Liver (tissue), 9 donors: ENCODE results near the gene DNAI2. TPM values are rescaled to one million over a fixed set of nuclear protein-coding genes. Genes with fewer than 3 reads are reported as not detected.

ENCODE experiments used
- DNase-seq: peaks from one replicate; pipeline ENCODE4 v3.0.0-alpha.2; 2017; ENCODE audit warnings: low spot score
- H3K27ac ChIP-seq, 2 donors: one replicate each; pipeline ENCODE4 v1.7.0; 2013; ENCODE audit warnings: inconsistent platforms in 2 of 2, low read length in 2 of 2, control low read depth in 1 of 2, low read depth in 1 of 2, mild to moderate bottlenecking in 1 of 2
- H3K27me3 ChIP-seq, 4 donors: one replicate each; pipeline versions ENCODE4 v1.6.1 to v1.7.0; 2013; ENCODE audit warnings: low read length in 3 of 4, inconsistent platforms in 1 of 4, mild to moderate bottlenecking in 1 of 4, moderate library complexity in 1 of 4; ENCODE audit not compliant: control insufficient read depth in 4 of 4, insufficient read depth in 4 of 4
- H3K36me3 ChIP-seq, 4 donors: one replicate each; pipeline versions ENCODE4 v1.6.1 to v1.7.0; 2013; ENCODE audit warnings: low read length in 3 of 4, mild to moderate bottlenecking in 3 of 4, low read depth in 1 of 4, moderate library complexity in 1 of 4; ENCODE audit not compliant: control insufficient read depth in 4 of 4, insufficient read depth in 3 of 4
- H3K4me1 ChIP-seq, 4 donors: one replicate each; pipeline versions ENCODE4 v1.6.1 to v1.7.0; 2013; ENCODE audit warnings: low read length in 3 of 4, mild to moderate bottlenecking in 3 of 4, moderate library complexity in 1 of 4; ENCODE audit not compliant: control insufficient read depth in 4 of 4, insufficient read depth in 4 of 4
- H3K4me3 ChIP-seq, 3 donors: one replicate each; pipeline versions ENCODE4 v1.6.1 to v1.7.0; 2013; ENCODE audit warnings: low read length in 3 of 3, control low read depth in 1 of 3, low read depth in 1 of 3, mild to moderate bottlenecking in 1 of 3
- H3K9ac ChIP-seq, 2 donors: one replicate each; pipeline ENCODE4 v1.7.0; 2013; ENCODE audit warnings: low read length in 2 of 2, mild to moderate bottlenecking in 2 of 2, moderate library complexity in 2 of 2, control low read depth in 1 of 2, low read depth in 1 of 2
- H3K9me3 ChIP-seq, 4 donors: one replicate each; pipeline versions ENCODE4 v1.6.1 to v1.7.0; 2013; ENCODE audit warnings: low read length in 3 of 4; ENCODE audit not compliant: control insufficient read depth in 4 of 4
- FOXA1 ChIP-seq: IDR thresholded peaks from 2 replicates; pipeline ENCODE4 v1.6.1; 2016; ENCODE audit warnings: antibody characterized with exemption
- FOXA2 ChIP-seq: IDR thresholded peaks from 2 replicates; pipeline ENCODE4 v1.6.1; 2016; ENCODE audit warnings: antibody characterized with exemption
- GABPA ChIP-seq, 2 donors: IDR thresholded peaks in 1 of 2; conservative IDR thresholded peaks in 1 of 2; 2 replicates each; pipeline ENCODE4 v1.6.1; 2016; ENCODE audit warnings: antibody characterized with exemption in 2 of 2, mild to moderate bottlenecking in 1 of 2, moderate library complexity in 1 of 2
- HNF4A ChIP-seq, 2 donors: conservative IDR thresholded peaks; 2 replicates each; pipeline ENCODE4 v1.6.1; 2016; ENCODE audit warnings: antibody characterized with exemption in 2 of 2, mild to moderate bottlenecking in 2 of 2
- HNF4G ChIP-seq: IDR thresholded peaks from 2 replicates; pipeline ENCODE4 v1.6.1; 2016; ENCODE audit warnings: antibody characterized with exemption
- JUND ChIP-seq, 2 donors: IDR thresholded peaks; 2 replicates each; pipeline ENCODE4 v1.6.1; 2016; ENCODE audit warnings: antibody characterized with exemption in 2 of 2
- MAX ChIP-seq: IDR thresholded peaks from 2 replicates; pipeline ENCODE4 v1.6.1; 2016; ENCODE audit warnings: antibody characterized with exemption
- NR2F2 ChIP-seq: IDR thresholded peaks from 2 replicates; pipeline ENCODE4 v1.6.1; 2016; ENCODE audit warnings: antibody characterized with exemption
- RAD21 ChIP-seq, 2 donors: IDR thresholded peaks; 2 replicates each; pipeline ENCODE4 v1.6.1; 2016; ENCODE audit warnings: antibody characterized with exemption in 2 of 2, mild to moderate bottlenecking in 2 of 2
- RXRA ChIP-seq, 2 donors: IDR thresholded peaks; 2 replicates each; pipeline ENCODE4 v1.6.1; 2017 to 2018; ENCODE audit warnings: antibody characterized with exemption in 2 of 2, mild to moderate bottlenecking in 1 of 2
- SP1 ChIP-seq: IDR thresholded peaks from 2 replicates; pipeline ENCODE4 v1.6.1; 2018; ENCODE audit warnings: antibody characterized with exemption, mild to moderate bottlenecking
- TAF1 ChIP-seq: conservative IDR thresholded peaks from 2 replicates; pipeline ENCODE4 v1.6.1; 2016; ENCODE audit warnings: antibody characterized with exemption, mild to moderate bottlenecking
- YY1 ChIP-seq: IDR thresholded peaks from 2 replicates; pipeline ENCODE4 v1.6.1; 2016; ENCODE audit warnings: antibody characterized with exemption, mild to moderate bottlenecking
- ZBTB33 ChIP-seq: IDR thresholded peaks from 2 replicates; pipeline ENCODE4 v1.6.1; 2016; ENCODE audit warnings: antibody characterized with exemption
- WGBS: extraction: QIAGEN DNeasy Blood & Tissue Kit; methylation state at CpG from one replicate; pipeline ENCODE4 v1.1.7; 2013; 5-methylcytosine and 5-hydroxymethylcytosine counted together
- polyA plus RNA-seq, 2 donors: library from polyadenylated mRNA; stranded (reverse) in 1 of 2; unstranded in 1 of 2; fragments of 200-250 nt in 1 of 2; fragments of >200 nt in 1 of 2; fragmentation: Nextera tagmentation in 1 of 2; extraction: Ambion mirVana in 1 of 2; gene quantifications; one replicate each; pipeline versions ENCODE4 v1.2.1 to v1.2.3, GENCODE V29; 2013 to 2015
- total RNA-seq, 2 donors: library from RNA; depleted of rRNA; stranded (reverse); fragments of >200 nt; gene quantifications; one replicate each; pipeline ENCODE4 v1.2.3, GENCODE V29; 2014
- TF ChIP-seq, protein P1 (sequence below): IDR thresholded peaks from 2 replicates; pipeline ENCODE4 v1.6.1; 2016; ENCODE audit warnings: antibody characterized with exemption
- TF ChIP-seq, protein P2 (sequence below): IDR thresholded peaks from 2 replicates; pipeline ENCODE4 v1.6.1; 2016; ENCODE audit warnings: antibody characterized with exemption, mild to moderate bottlenecking
- TF ChIP-seq, protein P3 (sequence below): fragments of 150-350 bp; IDR thresholded peaks from 2 replicates; pipeline ENCODE4 v1.5.1; 2017; ENCODE audit warnings: improper control_type of control experiment, low read depth, low read length; ENCODE audit not compliant: missing input control
- donor health status: healthy.
- donor health status: healthy.
- donor health status: healthy.
- donor health status: healthy.
- donor health status: healthy.

The DNAI2 gene
- total and polyA plus RNA-seq, 4 donors: not detected

DNA sequence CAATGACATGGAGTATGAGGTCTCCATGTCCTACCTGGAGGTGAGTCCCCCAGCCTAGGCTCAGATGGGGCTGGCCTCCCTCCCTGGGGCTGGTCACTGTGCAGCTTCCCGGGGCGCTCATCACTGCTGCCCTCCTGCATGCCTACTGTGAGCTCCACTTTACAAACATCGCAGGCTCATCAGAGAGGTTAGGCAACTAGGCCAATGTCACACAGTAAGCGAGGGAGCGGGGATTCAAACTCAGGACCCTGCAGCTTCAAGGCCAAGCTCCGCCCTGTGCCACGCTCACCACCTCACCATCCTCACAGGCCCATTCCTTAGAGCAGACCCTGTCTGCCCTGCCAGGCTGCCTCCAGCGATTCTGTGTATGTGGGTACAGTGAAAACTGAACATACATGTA lies 69.1 kb downstream of the DNAI2 start:
- no peak overlapping the region for H3K9ac ChIP-seq
- WGBS: 78% methylated on average over 8 of the region's 8 CpGs
- peaks cover 0 to 2% (median 0%) of the 10 kb centered on the region in 4 donors for H3K4me1 ChIP-seq
- DNase-seq: no peak
- no peak overlapping the region for H3K27ac ChIP-seq
- H3K27me3 ChIP-seq: peaks cover 0 to 6% (median 0%) of the 10 kb centered on the region in 4 donors
- H3K9me3 ChIP-seq: no peaks in the 10 kb centered on the region
- TF ChIP-seq TAF1: no peak
- no peak for TF ChIP-seq HNF4A (conservative IDR thresholded peaks at IDR 0.05)
- TF ChIP-seq FOXA1: no peak
- TF ChIP-seq RAD21 (IDR thresholded peaks at IDR 0.05): no peak
- no peak for TF ChIP-seq NR2F2
- no peak for TF ChIP-seq HNF4G
- TF ChIP-seq, protein P1, sequence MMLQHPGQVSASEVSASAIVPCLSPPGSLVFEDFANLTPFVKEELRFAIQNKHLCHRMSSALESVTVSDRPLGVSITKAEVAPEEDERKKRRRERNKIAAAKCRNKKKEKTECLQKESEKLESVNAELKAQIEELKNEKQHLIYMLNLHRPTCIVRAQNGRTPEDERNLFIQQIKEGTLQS: no peak
- TF ChIP-seq RXRA (IDR thresholded peaks at IDR 0.05): no peak
- no peak for TF ChIP-seq GABPA (IDR thresholded peaks at IDR 0.05 in 1 of 2, conservative IDR thresholded peaks at IDR 0.05 in 1 of 2)
- TF ChIP-seq JUND (IDR thresholded peaks at IDR 0.05): no peak
- no peak for TF ChIP-seq ZBTB33
- TF ChIP-seq, protein P2, sequence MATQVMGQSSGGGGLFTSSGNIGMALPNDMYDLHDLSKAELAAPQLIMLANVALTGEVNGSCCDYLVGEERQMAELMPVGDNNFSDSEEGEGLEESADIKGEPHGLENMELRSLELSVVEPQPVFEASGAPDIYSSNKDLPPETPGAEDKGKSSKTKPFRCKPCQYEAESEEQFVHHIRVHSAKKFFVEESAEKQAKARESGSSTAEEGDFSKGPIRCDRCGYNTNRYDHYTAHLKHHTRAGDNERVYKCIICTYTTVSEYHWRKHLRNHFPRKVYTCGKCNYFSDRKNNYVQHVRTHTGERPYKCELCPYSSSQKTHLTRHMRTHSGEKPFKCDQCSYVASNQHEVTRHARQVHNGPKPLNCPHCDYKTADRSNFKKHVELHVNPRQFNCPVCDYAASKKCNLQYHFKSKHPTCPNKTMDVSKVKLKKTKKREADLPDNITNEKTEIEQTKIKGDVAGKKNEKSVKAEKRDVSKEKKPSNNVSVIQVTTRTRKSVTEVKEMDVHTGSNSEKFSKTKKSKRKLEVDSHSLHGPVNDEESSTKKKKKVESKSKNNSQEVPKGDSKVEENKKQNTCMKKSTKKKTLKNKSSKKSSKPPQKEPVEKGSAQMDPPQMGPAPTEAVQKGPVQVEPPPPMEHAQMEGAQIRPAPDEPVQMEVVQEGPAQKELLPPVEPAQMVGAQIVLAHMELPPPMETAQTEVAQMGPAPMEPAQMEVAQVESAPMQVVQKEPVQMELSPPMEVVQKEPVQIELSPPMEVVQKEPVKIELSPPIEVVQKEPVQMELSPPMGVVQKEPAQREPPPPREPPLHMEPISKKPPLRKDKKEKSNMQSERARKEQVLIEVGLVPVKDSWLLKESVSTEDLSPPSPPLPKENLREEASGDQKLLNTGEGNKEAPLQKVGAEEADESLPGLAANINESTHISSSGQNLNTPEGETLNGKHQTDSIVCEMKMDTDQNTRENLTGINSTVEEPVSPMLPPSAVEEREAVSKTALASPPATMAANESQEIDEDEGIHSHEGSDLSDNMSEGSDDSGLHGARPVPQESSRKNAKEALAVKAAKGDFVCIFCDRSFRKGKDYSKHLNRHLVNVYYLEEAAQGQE: no peak
- no peak for TF ChIP-seq FOXA2
- TF ChIP-seq YY1: no peak
- no peak for TF ChIP-seq MAX
- TF ChIP-seq, protein P3, sequence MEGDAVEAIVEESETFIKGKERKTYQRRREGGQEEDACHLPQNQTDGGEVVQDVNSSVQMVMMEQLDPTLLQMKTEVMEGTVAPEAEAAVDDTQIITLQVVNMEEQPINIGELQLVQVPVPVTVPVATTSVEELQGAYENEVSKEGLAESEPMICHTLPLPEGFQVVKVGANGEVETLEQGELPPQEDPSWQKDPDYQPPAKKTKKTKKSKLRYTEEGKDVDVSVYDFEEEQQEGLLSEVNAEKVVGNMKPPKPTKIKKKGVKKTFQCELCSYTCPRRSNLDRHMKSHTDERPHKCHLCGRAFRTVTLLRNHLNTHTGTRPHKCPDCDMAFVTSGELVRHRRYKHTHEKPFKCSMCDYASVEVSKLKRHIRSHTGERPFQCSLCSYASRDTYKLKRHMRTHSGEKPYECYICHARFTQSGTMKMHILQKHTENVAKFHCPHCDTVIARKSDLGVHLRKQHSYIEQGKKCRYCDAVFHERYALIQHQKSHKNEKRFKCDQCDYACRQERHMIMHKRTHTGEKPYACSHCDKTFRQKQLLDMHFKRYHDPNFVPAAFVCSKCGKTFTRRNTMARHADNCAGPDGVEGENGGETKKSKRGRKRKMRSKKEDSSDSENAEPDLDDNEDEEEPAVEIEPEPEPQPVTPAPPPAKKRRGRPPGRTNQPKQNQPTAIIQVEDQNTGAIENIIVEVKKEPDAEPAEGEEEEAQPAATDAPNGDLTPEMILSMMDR: no peak
- no peak for TF ChIP-seq SP1
- H3K36me3 ChIP-seq: no peaks in the 10 kb centered on the region
- no peak overlapping the region for H3K4me3 ChIP-seq
